ENCODE results near the gene CCDC200. TPM values are rescaled to one million over a fixed set of nuclear protein-coding genes. Genes with fewer than 3 reads are reported as not detected.

CCDC200 gene
- total and polyA plus RNA-seq, 9 donors: 0.12 to 0.57 (median 0.30) TPM; not detected in 4

- no peak overlapping the region for H3K4me3 ChIP-seq
- TF ChIP-seq POLR2A (IDR thresholded peaks at IDR 0.05) (no peak), CTCF (IDR thresholded peaks at IDR 0.05) (no peak), EP300 (IDR thresholded peaks at IDR 0.05) (no peak)
- no peaks in the 10 kb centered on the region for H3K36me3 ChIP-seq
- intact Hi-C loops (cut with DNase I): no loop called here
- H3K27me3 ChIP-seq: no peaks in the 10 kb centered on the region
- WGBS, 3 donors: 29 to 45% (median 38%) methylated on average over 4 of the region's 4 CpGs
- H3K9me3 ChIP-seq: no peaks in the 10 kb centered on the region
- no peak overlapping the region for H3K27ac ChIP-seq
- DNase-seq: no peak
- peaks cover 4% of the 10 kb centered on the region for H3K4me1 ChIP-seq (ENCODE audit: insufficient read depth)
These were observed 53.0 kb downstream of the CCDC200 start for GRCh38 chr17:43175213-43176118.

- Histone ChIP-seq H3K9me3 (no peaks in the 10 kb centered on the region), H3K27me3 (no peaks in the 10 kb centered on the region), H3K27ac (peak overlapping the region; percentile 88 to 99), H3K4me1 (ENCODE audit: insufficient read depth) (peaks cover 9% of the 10 kb centered on the region), H3K4me3 (peak overlapping the region; percentile 85), H3K36me3 (no peaks in the 10 kb centered on the region)
- TF ChIP-seq CTCF (IDR thresholded peaks at IDR 0.05): no peak
- no peak for TF ChIP-seq POLR2A (IDR thresholded peaks at IDR 0.05)
- TF ChIP-seq EP300 (IDR thresholded peaks at IDR 0.05): no peak
- intact Hi-C loops (cut with DNase I): loop anchor here in 2 of 4 donors (1.0 to 5.0 kb wide), 2 partner anchors 143 to 150 kb away; partner anchors contain the start of gene VAT1 (in 2 of the 2)
- whole genome bisulfite sequencing, 3 donors: 0 to 3% (median 2%) methylated on average over 12 of the region's 12 CpGs
- DNase-seq: peak; percentile 38 to 68 (median 56)
These were observed 56.6 kb downstream of the CCDC200 start for GRCh38 chr17:43171586-43172487.

Small RNA genes lying within 50 kb of the gene (small RNA-seq; reads per million reads assigned to genes)
- gene RF00004: not detected
- gene RNU2-1: not detected

Other genes starting within 250 kb of the CCDC200 start
- 1 to 10 TPM in 1 of 7 donors, under 1 TPM in 5, not detected in 1; 0.45 to 2.6 (median 0.66) TPM for gene PTGES3L, start 248.5 kb downstream of the CCDC200 start, total RNA-seq
- gene PTGES3L, start 248.5 kb downstream of the CCDC200 start, polyA plus RNA-seq: 1 to 10 TPM in 1 of 2 donors, under 1 TPM in 1; 0.56 to 2.1 TPM
- 10 to 100 TPM in 5 of 7 donors, 1 to 10 TPM in 2; 8.2 to 19.4 (median 13.3) TPM for gene RUNDC1, start 248.1 kb downstream of the CCDC200 start, total RNA-seq
- gene RUNDC1, start 248.1 kb downstream of the CCDC200 start, polyA plus RNA-seq: 10 to 100 TPM in 1 of 2 donors, 1 to 10 TPM in 1; 6.1 to 12.1 TPM
- gene RPL27, start 230.2 kb downstream of the CCDC200 start, total RNA-seq: 1,000 to 10,000 TPM; 1,130 to 2,473 (median 1,529) TPM
- gene RPL27, start 230.2 kb downstream of the CCDC200 start, polyA plus RNA-seq: 1,000 to 10,000 TPM; 3,204 to 5,312 TPM
- 10 to 100 TPM; 26.3 to 38.3 (median 29.7) TPM for gene IFI35, start 221.8 kb downstream of the CCDC200 start, total RNA-seq
- 10 to 100 TPM; 13.0 to 39.7 TPM for gene IFI35, start 221.8 kb downstream of the CCDC200 start, polyA plus RNA-seq
- 100 to 1,000 TPM; 121 to 421 (median 356) TPM for gene VAT1, start 206.2 kb downstream of the CCDC200 start, total RNA-seq
- gene VAT1, start 206.2 kb downstream of the CCDC200 start, polyA plus RNA-seq: 100 to 1,000 TPM; 217 to 251 TPM
- 10 to 100 TPM in 2 of 7 donors, 1 to 10 TPM in 5; 2.5 to 11.6 (median 6.8) TPM for gene RND2, start 203.4 kb downstream of the CCDC200 start, total RNA-seq
- gene RND2, start 203.4 kb downstream of the CCDC200 start, polyA plus RNA-seq: 1 to 10 TPM; 2.7 to 4.0 TPM
- 1 to 10 TPM; 2.5 to 5.4 (median 4.9) TPM for gene BRCA1, start 103.3 kb downstream of the CCDC200 start, total RNA-seq
- 1 to 10 TPM; 1.9 to 4.5 TPM for gene BRCA1, start 103.3 kb downstream of the CCDC200 start, polyA plus RNA-seq
- 10 to 100 TPM; 58.2 to 89.1 (median 78.6) TPM for gene NBR1, start 57.4 kb downstream of the CCDC200 start, total RNA-seq
- 100 to 1,000 TPM in 1 of 2 donors, 10 to 100 TPM in 1; 60.3 to 124 TPM for gene NBR1, start 57.4 kb downstream of the CCDC200 start, polyA plus RNA-seq
- 10 to 100 TPM in 5 of 7 donors, 1 to 10 TPM in 2; 1.5 to 23.4 (median 15.0) TPM for gene TMEM106A, start 16.7 kb downstream of the CCDC200 start, total RNA-seq
- gene TMEM106A, start 16.7 kb downstream of the CCDC200 start, polyA plus RNA-seq: 10 to 100 TPM in 1 of 2 donors, 1 to 10 TPM in 1; 5.6 to 11.4 TPM
- gene RNU2-1, start 5.4 kb upstream of the CCDC200 start, total RNA-seq: over 10,000 TPM in 1 of 7 donors, 1,000 to 10,000 TPM in 4, not detected in 2; 2,710 to 10,212 (median 7,317) TPM
- not detected for gene RNU2-1, start 5.4 kb upstream of the CCDC200 start, polyA plus RNA-seq
- 10 to 100 TPM in 6 of 7 donors, 1 to 10 TPM in 1; 6.2 to 34.1 (median 18.9) TPM for gene ARL4D, start 170.4 kb upstream of the CCDC200 start, total RNA-seq
- gene ARL4D, start 170.4 kb upstream of the CCDC200 start, polyA plus RNA-seq: 10 to 100 TPM; 17.5 to 19.0 TPM

Measured in ovary (tissue), 9 donors.